Left lung (tissue), 10 donors: ENCODE measurements around the gene SPIRE2. TPM values are rescaled to one million over a fixed set of nuclear protein-coding genes. Genes with fewer than 3 reads are reported as not detected.

Experiments
- ATAC-seq: fragments of 200-7000 bp; cut with Tn5 transposase; one replicate; pipeline ENCODE4 v1.9.1; 2020; ENCODE audit warnings: moderate library complexity
- DNase-seq, 4 donors: peaks; one replicate each; pipeline ENCODE4 v3.0.0-alpha.2; 2013 to 2020
- H3K27ac ChIP-seq, 2 donors: fragments of 200-600 bp; sonication (generic) in 1 of 2; one replicate each; pipeline versions ENCODE4 v1.5.0 to v1.8.0; 2020 to 2021
- H3K27me3 ChIP-seq, 2 donors: fragments of 200-600 bp; sonication (generic) in 1 of 2; one replicate each; pipeline versions ENCODE4 v1.5.0 to v1.8.0; 2020 to 2021
- H3K36me3 ChIP-seq, 2 donors: fragments of 200-600 bp; sonication (generic) in 1 of 2; one replicate each; pipeline versions ENCODE4 v1.5.0 to v1.8.0; 2020 to 2021
- H3K4me1 ChIP-seq, 2 donors: fragments of 200-600 bp; one replicate each; pipeline ENCODE4 v1.8.0; 2021
- H3K4me3 ChIP-seq, 2 donors: fragments of 200-600 bp; sonication (generic) in 1 of 2; one replicate each; pipeline versions ENCODE4 v1.5.0 to v1.8.0; 2020 to 2021; ENCODE audit warnings: mild to moderate bottlenecking in 1 of 2
- H3K9me3 ChIP-seq, 2 donors: fragments of 200-600 bp; sonication (generic) in 1 of 2; one replicate each; pipeline versions ENCODE4 v1.5.0 to v1.8.0; 2020 to 2021
- intact Hi-C, 2 donors: fragments of 100-400 bp; cut with DNase I; formaldehyde crosslinking; loops; one replicate each; pipeline versions ENCODE4 v1.11.2 to v1.14.2; 2022
- polyA plus RNA-seq, 6 donors: library from polyadenylated mRNA; unstranded; fragments of 120-200 nt; gene quantifications; one replicate each; pipeline ENCODE4 v1.2.1, GENCODE V29; 2013; ENCODE audit not compliant: insufficient read length in 6 of 6
- total RNA-seq, 2 donors: library from RNA; stranded (reverse); fragmentation: NEBNext Ultra II Directional; extraction: Animal tissue kit (Norgen Biotek cat#: 25700); gene quantifications; one replicate each; pipeline ENCODE4 v1.2.1, GENCODE V29; 2021
- TF ChIP-seq, protein P1 (sequence below), 2 donors: fragments of 200-600 bp; sonication (generic) in 1 of 2; IDR thresholded peaks; one replicate each; pipeline versions ENCODE4 v1.5.0 to v1.8.0; 2021; ENCODE audit warnings: antibody characterized with exemption in 2 of 2
- donor health status: DM: no; HTN: yes; CAD: no.
- donor health status: DM: no; HTN: no; CAD: no.

Gene SPIRE2
- total and polyA plus RNA-seq, 8 donors: 9.1 to 23.9 (median 12.2) TPM

GRCh38 chr16:89853306-89853993 is 25.2 kb downstream of the SPIRE2 start:
- TF ChIP-seq, protein P1, sequence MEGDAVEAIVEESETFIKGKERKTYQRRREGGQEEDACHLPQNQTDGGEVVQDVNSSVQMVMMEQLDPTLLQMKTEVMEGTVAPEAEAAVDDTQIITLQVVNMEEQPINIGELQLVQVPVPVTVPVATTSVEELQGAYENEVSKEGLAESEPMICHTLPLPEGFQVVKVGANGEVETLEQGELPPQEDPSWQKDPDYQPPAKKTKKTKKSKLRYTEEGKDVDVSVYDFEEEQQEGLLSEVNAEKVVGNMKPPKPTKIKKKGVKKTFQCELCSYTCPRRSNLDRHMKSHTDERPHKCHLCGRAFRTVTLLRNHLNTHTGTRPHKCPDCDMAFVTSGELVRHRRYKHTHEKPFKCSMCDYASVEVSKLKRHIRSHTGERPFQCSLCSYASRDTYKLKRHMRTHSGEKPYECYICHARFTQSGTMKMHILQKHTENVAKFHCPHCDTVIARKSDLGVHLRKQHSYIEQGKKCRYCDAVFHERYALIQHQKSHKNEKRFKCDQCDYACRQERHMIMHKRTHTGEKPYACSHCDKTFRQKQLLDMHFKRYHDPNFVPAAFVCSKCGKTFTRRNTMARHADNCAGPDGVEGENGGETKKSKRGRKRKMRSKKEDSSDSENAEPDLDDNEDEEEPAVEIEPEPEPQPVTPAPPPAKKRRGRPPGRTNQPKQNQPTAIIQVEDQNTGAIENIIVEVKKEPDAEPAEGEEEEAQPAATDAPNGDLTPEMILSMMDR (IDR thresholded peaks at IDR 0.05): no peak
- intact Hi-C loops: no loop called here
- Histone ChIP-seq H3K9me3 (no peaks in the 10 kb centered on the region), H3K27ac (no peak overlapping the region), H3K4me3 (no peak overlapping the region), H3K27me3 (no peaks in the 10 kb centered on the region), H3K4me1 (no peaks in the 10 kb centered on the region), H3K36me3 (no peaks in the 10 kb centered on the region)
- ATAC-seq (no peak), DNase-seq (no peak)

DNA sequence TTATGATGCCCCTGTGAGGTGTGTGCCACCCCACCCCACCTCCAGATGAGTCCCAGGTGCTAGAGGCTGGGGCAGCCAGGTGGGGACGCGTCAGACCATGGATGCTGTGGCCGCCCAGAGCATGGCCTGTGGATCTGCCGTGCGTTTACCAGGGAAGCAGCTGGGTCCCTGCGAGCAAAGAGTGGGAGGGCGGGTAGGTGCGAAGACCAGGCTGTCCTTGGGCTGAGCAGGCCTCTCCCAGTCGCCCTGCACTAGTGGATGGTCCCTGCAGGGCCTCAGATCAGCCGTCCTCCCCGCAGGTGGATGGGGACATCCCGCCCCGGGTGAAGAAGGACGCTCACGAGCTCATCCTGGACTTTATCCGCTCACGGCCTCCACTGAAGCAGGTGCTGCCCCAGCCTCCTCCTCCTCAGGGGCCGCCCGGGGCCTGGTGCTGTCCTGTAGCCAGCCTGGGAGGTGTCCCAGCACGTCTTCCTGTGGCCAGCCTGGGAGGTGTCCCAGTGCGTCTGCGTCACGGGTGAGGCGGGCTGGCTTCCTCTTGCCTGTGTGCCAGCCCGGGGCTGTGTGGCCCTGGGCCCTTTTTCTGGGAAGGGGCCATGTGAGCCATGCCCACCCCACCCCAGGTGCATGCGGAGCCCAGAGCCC is 27.1 kb downstream of the SPIRE2 start:
- ATAC-seq: no peak
- no peak for DNase-seq
- Histone ChIP-seq H3K27me3 (no peaks in the 10 kb centered on the region), H3K9me3 (no peaks in the 10 kb centered on the region), H3K27ac (no peak overlapping the region), H3K36me3 (no peaks in the 10 kb centered on the region), H3K4me3 (no peak overlapping the region), H3K4me1 (no peaks in the 10 kb centered on the region)
- intact Hi-C loops: no loop called here
- TF ChIP-seq, protein P1 (IDR thresholded peaks at IDR 0.05): no peak

GRCh38 chr16:89855986-89856385 is 27.7 kb downstream of the SPIRE2 start:
- no peak for ATAC-seq
- no peaks in the 10 kb centered on the region for H3K9me3 ChIP-seq
- no peak overlapping the region for H3K4me3 ChIP-seq
- no peaks in the 10 kb centered on the region for H3K4me1 ChIP-seq
- no peak overlapping the region for H3K27ac ChIP-seq
- intact Hi-C loops: no loop called here
- DNase-seq: no peak
- TF ChIP-seq, protein P1 (IDR thresholded peaks at IDR 0.05): no peak
- H3K36me3 ChIP-seq: no peaks in the 10 kb centered on the region
- no peaks in the 10 kb centered on the region for H3K27me3 ChIP-seq

- intact Hi-C loops: no loop called here
- Histone ChIP-seq H3K27ac (no peak overlapping the region), H3K9me3 (no peaks in the 10 kb centered on the region), H3K4me3 (no peak overlapping the region), H3K4me1 (peaks cover 8 to 19% of the 10 kb centered on the region in 2 donors), H3K27me3 (no peaks in the 10 kb centered on the region), H3K36me3 (no peaks in the 10 kb centered on the region)
- TF ChIP-seq, protein P1 (IDR thresholded peaks at IDR 0.05): no peak
- ATAC-seq (no peak), DNase-seq (no peak)
Observed at GRCh38 chr16:89858973-89859614, 30.8 kb downstream of the SPIRE2 start.

- intact Hi-C loops: loop anchor here (5.0 to 10.0 kb wide), 2 partner anchors 105 to 147 kb away; no protein-coding TSS in a partner anchor
- ATAC-seq: no peak
Observed at GRCh38 chr16:89859615-89860007, 31.3 kb downstream of the SPIRE2 start.

More at GRCh38 chr16:89859615-89860007, 31.3 kb downstream of the SPIRE2 start:
- TF ChIP-seq, protein P1 (IDR thresholded peaks at IDR 0.05): no peak
- Histone ChIP-seq H3K4me1 (peaks cover 11 to 24% of the 10 kb centered on the region in 2 donors), H3K4me3 (no peak overlapping the region), H3K9me3 (no peaks in the 10 kb centered on the region), H3K36me3 (no peaks in the 10 kb centered on the region), H3K27ac (no peak overlapping the region), H3K27me3 (no peaks in the 10 kb centered on the region)
- DNase-seq: no peak
